NCI-H446 (cell line): ENCODE results near the gene SEZ6.

ENCODE experiments used
- DNase-seq, 2 experiments: peaks; one replicate each; lab custom pipeline; 2025; lab: John Stamatoyannopoulos, UW

The SEZ6 gene

GRCh38 chr17:28975646-28976045, 30.2 kb downstream of the SEZ6 start:
- DNase-seq, result peak in 1 of 2 experiments; percentile 87

GRCh38 chr17:28975031-28975430, 30.8 kb downstream of the SEZ6 start:
- no peak for DNase-seq

- DNase-seq, result no peak
These were observed 31.4 kb downstream of the SEZ6 start for GRCh38 chr17:28974451-28974850.

GRCh38 chr17:28973425-28973824, 32.4 kb downstream of the SEZ6 start:
- DNase-seq, result peak in 1 of 2 experiments; percentile 61

- DNase-seq, result peak in 1 of 2 experiments; percentile 43
These were observed 33.4 kb downstream of the SEZ6 start for GRCh38 chr17:28972437-28972836.

DNA sequence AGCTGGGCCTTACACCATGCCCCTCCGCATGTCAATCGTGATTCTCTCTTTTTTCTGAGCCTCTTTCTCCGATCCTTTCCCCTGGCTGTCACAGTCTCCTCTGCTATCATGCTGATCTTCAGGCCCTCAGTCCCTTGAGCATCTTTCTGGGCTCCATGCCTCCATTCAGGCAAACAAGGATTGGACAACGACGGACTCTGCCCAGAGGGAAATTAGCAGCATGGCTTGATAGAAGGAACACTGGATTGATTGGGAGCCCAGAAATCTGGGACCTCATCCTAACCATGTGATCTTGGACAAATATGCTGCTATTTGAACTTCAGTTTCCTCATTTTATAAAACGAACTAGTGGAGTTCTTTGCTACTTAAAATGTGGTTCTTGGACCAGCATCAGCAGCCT, 35.0 kb downstream of the SEZ6 start:
- peak in 1 of 2 experiments; percentile 32 for DNase-seq

- no peak for DNase-seq
These were observed 36.0 kb downstream of the SEZ6 start for GRCh38 chr17:28969706-28970393.

- no peak for DNase-seq
These were observed 36.9 kb downstream of the SEZ6 start for GRCh38 chr17:28968914-28969295.

DNA sequence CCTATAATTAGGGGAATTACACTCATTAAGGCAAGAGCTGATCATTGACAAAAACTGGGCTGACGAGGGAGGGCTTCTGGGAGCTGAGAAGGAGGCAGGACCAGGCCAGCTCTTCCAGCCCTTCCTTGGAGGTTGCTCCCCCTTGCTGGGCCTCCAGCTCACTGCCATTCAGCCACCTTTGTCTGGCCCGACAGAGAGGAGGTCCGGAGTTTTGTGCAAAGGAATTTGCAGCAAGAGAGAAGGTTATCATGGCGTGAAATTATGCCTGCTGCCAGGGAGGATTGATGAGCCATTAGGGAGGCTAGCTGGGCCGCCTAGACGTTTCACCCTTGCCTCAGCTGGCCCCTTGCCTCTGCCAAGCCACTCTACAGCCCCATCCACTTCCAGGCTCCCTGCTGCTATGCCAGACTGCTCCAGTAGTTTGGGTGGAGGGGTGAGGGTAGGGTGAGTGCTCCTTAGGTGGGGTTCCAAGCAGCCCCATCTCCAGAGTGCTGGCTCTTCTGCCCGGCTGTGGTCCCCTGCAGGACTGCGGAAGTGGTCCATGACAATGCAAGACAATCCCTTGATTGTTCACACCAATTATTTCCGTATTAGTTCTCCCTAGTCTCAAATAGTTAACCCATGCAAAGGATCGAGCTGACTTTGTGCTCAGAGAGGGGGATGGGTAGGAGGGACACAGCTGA, 37.5 kb downstream of the SEZ6 start:
- peak in 1 of 2 experiments; percentile 50 for DNase-seq

DNA sequence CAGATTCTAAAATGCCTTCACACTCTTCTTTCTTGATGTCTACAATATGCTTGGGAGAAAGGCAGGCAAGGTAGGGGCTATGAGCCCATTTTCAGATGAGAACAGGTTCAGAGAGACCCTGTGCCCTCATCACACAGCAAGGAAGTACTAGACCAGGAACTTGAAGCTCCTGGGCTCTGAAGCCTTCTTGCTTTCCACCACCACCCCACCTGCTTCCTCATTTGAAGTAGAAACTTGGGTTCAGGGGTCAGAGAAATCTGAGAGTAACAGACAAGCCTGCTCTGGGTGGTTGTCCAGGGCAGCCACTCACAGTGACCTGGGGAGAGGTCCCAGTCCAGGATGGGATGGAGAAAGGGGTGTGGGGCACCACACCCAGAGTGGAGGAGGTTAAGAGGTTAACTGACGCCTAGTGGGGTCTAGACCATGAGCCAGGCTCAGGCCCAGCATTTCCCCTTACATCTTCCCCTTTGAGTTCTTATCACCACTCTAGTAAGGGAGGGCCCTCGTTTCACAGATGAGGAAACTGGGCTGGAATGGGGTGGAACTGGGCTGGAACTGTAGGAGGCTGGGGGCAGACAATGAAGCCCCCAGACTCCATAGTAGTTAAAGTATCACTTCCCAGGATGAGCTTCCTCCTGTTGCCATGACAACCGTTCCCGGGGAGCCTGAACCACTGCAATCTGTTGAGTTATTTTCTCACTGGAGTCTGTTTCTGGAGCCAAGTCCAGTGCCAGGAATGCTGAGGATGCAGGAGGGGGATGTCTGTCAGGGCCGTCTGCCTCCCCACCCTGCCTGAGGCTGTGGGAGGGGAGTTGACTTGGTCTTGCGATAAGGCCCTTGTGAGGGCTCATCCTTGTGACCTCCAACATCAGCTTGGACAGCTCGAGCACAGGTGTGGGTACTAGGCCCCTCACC, 38.4 kb downstream of the SEZ6 start:
- peak in 1 of 2 experiments; percentile 86 for DNase-seq

- DNase-seq, result no peak
These were observed 42.0 kb downstream of the SEZ6 start for GRCh38 chr17:28963841-28964240.

- no peak for DNase-seq
These were observed 42.7 kb downstream of the SEZ6 start for GRCh38 chr17:28963055-28963611.

DNA sequence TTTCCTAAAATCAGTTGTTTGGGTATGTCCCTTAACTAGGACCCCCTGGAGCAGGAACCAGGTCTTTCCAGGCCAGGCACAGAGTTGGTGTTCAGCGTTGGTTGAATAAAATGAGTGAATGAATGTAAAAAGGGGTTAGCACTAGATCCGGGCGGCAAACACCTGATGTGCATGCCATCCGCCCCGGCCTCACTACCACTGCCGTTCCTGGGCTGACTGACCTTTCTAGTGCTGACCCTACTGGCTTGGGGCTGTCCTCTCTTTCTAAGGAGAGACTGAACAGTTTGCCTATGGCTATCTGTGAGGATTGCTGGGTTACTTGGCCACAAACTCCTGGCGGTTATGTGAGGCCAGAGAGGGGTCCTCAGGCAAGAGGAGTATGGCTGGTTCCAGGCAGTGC, 44.4 kb downstream of the SEZ6 start:
- no peak for DNase-seq

- no peak for DNase-seq
These were observed 45.4 kb downstream of the SEZ6 start for GRCh38 chr17:28960256-28961061.

DNA sequence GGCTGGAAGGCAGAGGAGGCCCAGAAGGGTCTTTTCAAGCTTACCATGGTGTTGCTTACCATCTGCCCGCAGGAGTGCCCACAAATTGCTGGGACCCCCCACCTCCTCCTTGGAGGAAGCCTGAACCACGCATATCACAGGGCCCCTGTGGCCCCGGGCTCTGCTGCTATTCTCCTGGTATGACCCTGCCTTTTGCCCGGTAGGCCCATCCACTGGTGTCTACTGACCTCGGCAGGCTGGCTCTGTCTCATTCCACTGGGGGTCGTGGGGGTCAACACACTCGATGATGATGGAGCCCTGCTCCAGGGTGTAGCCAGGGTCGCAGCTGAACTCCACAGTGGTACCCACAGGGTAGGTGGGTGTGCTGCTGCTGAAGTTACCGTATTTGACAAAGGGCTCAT, 46.4 kb downstream of the SEZ6 start:
- no peak for DNase-seq

GRCh38 chr17:28958820-28959455, 46.9 kb downstream of the SEZ6 start:
- no peak for DNase-seq

DNA sequence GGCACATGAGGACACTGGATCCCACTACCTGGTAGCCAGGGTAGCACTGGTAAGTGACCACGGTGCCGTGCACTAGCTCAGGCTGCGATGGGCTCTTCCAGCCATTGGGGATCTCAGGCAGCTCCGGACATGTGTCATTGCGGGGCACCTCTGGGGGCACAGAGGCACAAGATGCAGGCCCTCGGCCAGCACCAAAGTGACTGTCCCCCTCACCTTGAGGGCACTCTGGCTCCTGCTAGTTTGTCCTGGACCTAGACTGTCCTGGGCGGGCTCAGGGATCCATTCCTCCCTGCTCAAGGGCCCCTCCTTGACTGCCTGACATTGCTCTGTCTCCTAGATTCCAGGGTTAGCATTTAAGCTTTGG, 47.9 kb downstream of the SEZ6 start:
- no peak for DNase-seq

GRCh38 chr17:28957277-28957991, 48.4 kb downstream of the SEZ6 start:
- DNase-seq, result no peak

- no peak for DNase-seq
These were observed 49.0 kb downstream of the SEZ6 start for GRCh38 chr17:28956861-28957260.

- DNase-seq, result no peak
These were observed 49.7 kb downstream of the SEZ6 start for GRCh38 chr17:28956112-28956511.
